ENCODE results near the gene CFAP53. TPM values are rescaled to one million over a fixed set of nuclear protein-coding genes. Genes with fewer than 3 reads are reported as not detected.

Gene CFAP53
- total and polyA plus RNA-seq, 2 donors from 2014 or later = 1.3 to 3.9 TPM

DNA sequence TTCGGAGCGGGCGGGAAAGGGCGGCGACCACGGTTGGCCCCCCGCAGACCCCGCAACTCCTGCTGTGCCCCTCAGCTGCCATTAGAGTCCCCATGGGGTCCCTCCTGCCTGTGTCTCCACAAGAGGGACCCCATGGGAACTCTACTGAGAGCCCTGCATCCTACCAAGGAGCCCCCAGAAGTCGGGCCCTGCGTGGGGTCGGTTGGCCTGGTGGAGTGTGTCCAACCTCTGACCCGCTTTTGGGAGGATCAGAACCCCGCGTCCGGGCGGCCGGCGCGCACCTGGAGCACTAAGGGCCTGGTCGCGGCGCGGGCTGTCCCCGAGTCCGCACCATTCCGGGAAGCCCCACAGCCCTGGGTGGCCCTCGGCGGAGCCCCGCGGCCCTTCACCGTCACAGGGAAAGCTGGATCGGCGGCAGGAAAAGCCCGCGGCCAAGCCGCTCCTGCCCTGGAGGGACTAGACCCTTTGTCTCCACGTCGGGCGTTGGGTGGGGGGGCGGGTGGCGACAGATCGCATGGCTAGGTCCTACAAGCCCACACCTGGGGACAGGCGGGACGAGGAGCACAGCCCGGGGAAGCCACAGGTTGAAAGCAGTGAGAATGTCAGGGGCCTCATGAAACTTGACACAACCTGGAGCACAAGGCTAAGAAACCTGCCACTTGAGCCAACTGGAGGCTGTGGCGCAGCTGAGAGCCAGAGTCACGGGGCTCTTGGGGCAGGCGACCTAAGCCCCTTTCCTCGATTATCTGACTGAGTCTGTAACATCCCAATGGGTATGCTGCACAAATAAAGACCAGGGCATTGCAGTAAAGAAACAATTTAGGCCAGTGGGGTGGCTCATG lies 32.4 kb upstream of the CFAP53 start:
- H3K9me3 ChIP-seq (ENCODE audit: control insufficient read depth in 2 of 3, insufficient read depth in 1 of 3, low read length in 3 of 3) = no peaks in the 10 kb centered on the region
- no peak overlapping the region for H3K27ac ChIP-seq (ENCODE audit: low read depth in 2 of 2, low read length in 2 of 2)
- intact Hi-C loops (cut with DNase I) = no loop called here
- H3K9ac ChIP-seq (ENCODE audit: low read length in 3 of 3) = peak overlapping the region in 1 of 3 donors; percentile 35
- FAIRE-seq (no peak), DNase-seq (peak in 1 of 5 donors; percentile 74)
- no peaks in the 10 kb centered on the region for H3K27me3 ChIP-seq (ENCODE audit: control insufficient read depth, insufficient read depth, low read length)
- TF ChIP-seq, protein P1, sequence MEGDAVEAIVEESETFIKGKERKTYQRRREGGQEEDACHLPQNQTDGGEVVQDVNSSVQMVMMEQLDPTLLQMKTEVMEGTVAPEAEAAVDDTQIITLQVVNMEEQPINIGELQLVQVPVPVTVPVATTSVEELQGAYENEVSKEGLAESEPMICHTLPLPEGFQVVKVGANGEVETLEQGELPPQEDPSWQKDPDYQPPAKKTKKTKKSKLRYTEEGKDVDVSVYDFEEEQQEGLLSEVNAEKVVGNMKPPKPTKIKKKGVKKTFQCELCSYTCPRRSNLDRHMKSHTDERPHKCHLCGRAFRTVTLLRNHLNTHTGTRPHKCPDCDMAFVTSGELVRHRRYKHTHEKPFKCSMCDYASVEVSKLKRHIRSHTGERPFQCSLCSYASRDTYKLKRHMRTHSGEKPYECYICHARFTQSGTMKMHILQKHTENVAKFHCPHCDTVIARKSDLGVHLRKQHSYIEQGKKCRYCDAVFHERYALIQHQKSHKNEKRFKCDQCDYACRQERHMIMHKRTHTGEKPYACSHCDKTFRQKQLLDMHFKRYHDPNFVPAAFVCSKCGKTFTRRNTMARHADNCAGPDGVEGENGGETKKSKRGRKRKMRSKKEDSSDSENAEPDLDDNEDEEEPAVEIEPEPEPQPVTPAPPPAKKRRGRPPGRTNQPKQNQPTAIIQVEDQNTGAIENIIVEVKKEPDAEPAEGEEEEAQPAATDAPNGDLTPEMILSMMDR (IDR thresholded peaks at IDR 0.05; ENCODE audit: borderline replicate concordance, extremely low read depth, insufficient read depth) = no peak
- H3K36me3 ChIP-seq (ENCODE audit: control insufficient read depth in 2 of 3, insufficient read depth in 3 of 3, low read length in 3 of 3) = no peaks in the 10 kb centered on the region
- H3K4me1 ChIP-seq (ENCODE audit: control insufficient read depth in 2 of 3, insufficient read depth in 2 of 3, low read depth in 1 of 3, low read length in 3 of 3) = no peaks in the 10 kb centered on the region
- peak overlapping the region in 2 of 3 donors; percentile 73 to 77 for H3K4me3 ChIP-seq (ENCODE audit: low read length in 3 of 3)

GRCh38 chr18:50297621-50298442 lies 31.5 kb upstream of the CFAP53 start:
- DNase-seq (peak; percentile 80 to 93 (median 91)), FAIRE-seq (peak; percentile 11)
- TF ChIP-seq, protein P1 (IDR thresholded peaks at IDR 0.05; ENCODE audit: borderline replicate concordance, extremely low read depth, insufficient read depth) = no peak
- Histone ChIP-seq H3K27me3 (ENCODE audit: control insufficient read depth, insufficient read depth, low read length) (no peaks in the 10 kb centered on the region), H3K27ac (ENCODE audit: low read depth in 2 of 2, low read length in 2 of 2) (peak overlapping the region in 1 of 2 donors; percentile 5), H3K9me3 (ENCODE audit: control insufficient read depth in 2 of 3, insufficient read depth in 1 of 3, low read length in 3 of 3) (no peaks in the 10 kb centered on the region), H3K4me1 (ENCODE audit: control insufficient read depth in 2 of 3, insufficient read depth in 2 of 3, low read depth in 1 of 3, low read length in 3 of 3) (no peaks in the 10 kb centered on the region), H3K36me3 (ENCODE audit: control insufficient read depth in 2 of 3, insufficient read depth in 3 of 3, low read length in 3 of 3) (no peaks in the 10 kb centered on the region), H3K4me3 (ENCODE audit: low read length in 3 of 3) (peak overlapping the region; percentile 73 to 80 (median 77)), H3K9ac (ENCODE audit: low read length in 3 of 3) (peak overlapping the region; percentile 15 to 81 (median 35))
- intact Hi-C loops (cut with DNase I) = no loop called here

DNA sequence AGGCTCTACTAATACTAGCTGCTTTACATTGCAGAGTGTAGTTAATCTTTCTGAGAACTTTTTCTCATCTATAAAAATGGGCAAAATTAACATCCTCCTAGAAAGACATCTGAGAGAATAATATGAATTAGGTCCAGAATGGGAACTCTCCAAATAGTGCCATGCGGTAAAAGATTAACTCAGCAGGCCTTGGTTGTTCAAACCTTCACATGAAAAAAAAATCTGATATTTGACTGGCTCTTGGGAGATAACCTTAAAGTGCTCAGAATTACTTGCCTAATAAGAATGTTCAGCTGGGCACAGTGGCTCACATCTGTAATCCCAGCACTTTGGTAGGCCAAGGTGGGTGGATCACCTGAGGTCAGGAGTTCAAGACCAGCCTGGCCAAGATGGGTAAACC lies 26.7 kb upstream of the CFAP53 start:
- Histone ChIP-seq H3K4me3 (ENCODE audit: low read length in 3 of 3) (no peak overlapping the region), H3K4me1 (ENCODE audit: control insufficient read depth in 2 of 3, insufficient read depth in 2 of 3, low read depth in 1 of 3, low read length in 3 of 3) (no peaks in the 10 kb centered on the region), H3K27ac (ENCODE audit: low read depth in 2 of 2, low read length in 2 of 2) (no peak overlapping the region), H3K27me3 (ENCODE audit: control insufficient read depth, insufficient read depth, low read length) (no peaks in the 10 kb centered on the region), H3K9me3 (ENCODE audit: control insufficient read depth in 2 of 3, insufficient read depth in 1 of 3, low read length in 3 of 3) (no peaks in the 10 kb centered on the region), H3K36me3 (ENCODE audit: control insufficient read depth in 2 of 3, insufficient read depth in 3 of 3, low read length in 3 of 3) (no peaks in the 10 kb centered on the region), H3K9ac (ENCODE audit: low read length in 3 of 3) (no peak overlapping the region)
- FAIRE-seq = no peak
- TF ChIP-seq, protein P1 (IDR thresholded peaks at IDR 0.05; ENCODE audit: borderline replicate concordance, extremely low read depth, insufficient read depth) = no peak
- intact Hi-C loops (cut with DNase I) = no loop called here
- DNase-seq = no peak

Data from kidney (tissue), 14 donors.